Right kidney (tissue), 1 donor: Measurements from ENCODE around the gene AKR1C4.
"Not testable (repeated sequence)": the region's sequence is repeated elsewhere in the genome, so short reads cannot be mapped to it uniquely, and the experiment has no call there.

ENCODE experiments used
- DNase-seq: peaks from one replicate; pipeline ENCODE4 v3.0.0-alpha.2; 2016

AKR1C4 gene

GRCh38 chr10:5206799-5207198, 10.2 kb downstream of the AKR1C4 start:
- DNase-seq, result no peak

DNA sequence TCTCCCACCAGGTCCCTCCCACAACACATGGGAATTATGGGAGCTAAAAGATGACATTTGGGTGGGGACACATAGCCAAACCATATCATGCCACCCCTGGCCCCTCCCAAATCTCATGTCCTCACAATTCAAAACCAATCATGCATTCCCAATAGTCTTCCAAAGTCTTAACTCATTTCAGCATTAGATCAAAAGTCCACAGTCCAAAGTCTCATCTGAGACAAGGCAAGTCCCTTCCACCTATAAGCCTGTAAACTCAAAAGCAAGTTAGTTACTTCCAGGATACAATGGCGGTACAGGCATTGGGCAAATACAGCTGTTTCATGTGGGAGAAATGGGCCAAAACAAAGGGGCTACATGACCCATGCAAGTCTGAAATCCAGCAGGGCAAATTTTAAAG, 13.1 kb downstream of the AKR1C4 start:
- DNase-seq, result not testable (repeated sequence)

- DNase-seq, result not testable (repeated sequence)
Measured at GRCh38 chr10:5210261-5210660, 13.6 kb downstream of the AKR1C4 start.

GRCh38 chr10:5211696-5212536, 15.3 kb downstream of the AKR1C4 start:
- no peak for DNase-seq

DNA sequence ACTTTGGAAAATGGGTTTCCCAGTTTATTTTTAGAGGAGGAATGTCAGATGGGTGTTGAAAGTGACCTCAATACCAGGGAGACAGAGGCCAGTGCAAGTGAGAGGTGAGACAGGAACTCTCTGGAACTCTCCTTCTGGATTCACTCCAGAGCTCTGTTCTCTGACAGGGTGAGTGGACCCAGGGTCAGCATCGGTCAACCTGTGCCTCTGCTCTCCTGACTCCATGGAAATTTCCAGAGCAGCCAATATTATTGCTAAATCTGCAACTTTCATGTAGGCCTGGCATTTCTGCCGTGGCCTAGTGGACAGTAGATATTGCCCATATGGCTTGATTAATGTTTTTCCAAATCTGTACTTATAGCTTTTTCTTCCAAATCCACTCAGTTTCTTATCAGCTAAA, 20.2 kb downstream of the AKR1C4 start:
- DNase-seq, result no peak

- DNase-seq, result no peak
Measured at GRCh38 chr10:5219262-5219661, 22.6 kb downstream of the AKR1C4 start.

DNA sequence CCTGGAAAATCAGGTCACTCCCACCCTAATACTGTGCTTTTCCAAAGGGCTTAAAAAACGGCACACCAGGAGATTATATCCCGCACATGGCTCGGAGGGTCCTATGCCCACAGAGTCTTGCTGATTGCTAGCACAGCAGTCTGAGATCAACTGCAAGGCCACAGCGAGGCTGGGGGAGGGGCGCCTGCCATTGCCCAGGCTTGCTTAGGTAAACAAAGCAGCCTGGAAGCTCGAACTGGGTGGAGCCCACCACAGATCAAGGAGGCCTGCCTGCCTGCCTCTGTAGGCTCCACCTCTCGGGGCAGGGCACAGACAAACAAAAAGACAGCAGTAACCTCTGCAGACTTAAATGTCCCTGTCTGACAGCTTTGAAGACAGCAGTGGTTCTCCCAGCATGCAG, 26.3 kb downstream of the AKR1C4 start:
- DNase-seq, result not testable (repeated sequence)

GRCh38 chr10:5229019-5229418, 32.4 kb downstream of the AKR1C4 start:
- DNase-seq, result no peak

GRCh38 chr10:5233324-5233723, 36.7 kb downstream of the AKR1C4 start:
- no peak for DNase-seq

GRCh38 chr10:5234106-5234860, 37.6 kb downstream of the AKR1C4 start:
- DNase-seq, result no peak

DNA sequence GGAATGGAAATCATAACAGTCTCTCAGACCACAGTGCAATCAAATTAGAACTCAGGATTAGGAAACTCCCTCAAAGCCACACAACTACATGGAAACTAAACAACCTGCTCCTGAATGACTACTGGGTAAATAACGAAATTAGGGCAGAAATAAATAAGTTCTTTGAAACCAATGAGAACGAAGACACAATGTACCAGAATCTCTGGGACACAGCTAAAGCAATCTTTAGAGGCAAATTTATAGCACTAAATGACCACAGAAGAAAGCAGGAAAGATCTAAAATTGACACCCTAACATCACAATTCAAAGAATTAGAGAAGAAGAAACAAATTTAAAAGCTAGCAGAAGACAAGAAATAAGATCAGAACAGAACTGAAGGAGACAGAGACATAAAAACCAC, 40.9 kb downstream of the AKR1C4 start:
- not testable (repeated sequence) for DNase-seq

DNA sequence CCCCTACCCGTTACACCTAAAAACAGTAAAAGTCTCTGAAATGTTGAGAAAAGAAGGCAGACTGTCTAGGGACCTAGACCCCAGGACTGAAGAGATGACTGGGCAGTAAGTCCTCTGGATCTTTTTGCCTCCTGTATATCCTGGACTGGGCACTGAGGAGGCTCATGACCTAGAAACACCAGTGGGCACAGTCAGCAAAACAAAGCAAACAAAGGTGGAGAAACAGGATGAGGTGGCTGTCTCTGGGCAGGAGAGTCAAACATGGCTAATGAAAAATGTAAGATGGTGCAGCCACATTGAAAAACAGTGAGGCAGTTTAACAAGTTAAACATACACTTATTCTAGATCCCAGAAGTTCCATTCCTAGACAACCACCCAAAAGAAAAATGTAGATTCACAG, 45.9 kb downstream of the AKR1C4 start:
- no peak for DNase-seq

DNA sequence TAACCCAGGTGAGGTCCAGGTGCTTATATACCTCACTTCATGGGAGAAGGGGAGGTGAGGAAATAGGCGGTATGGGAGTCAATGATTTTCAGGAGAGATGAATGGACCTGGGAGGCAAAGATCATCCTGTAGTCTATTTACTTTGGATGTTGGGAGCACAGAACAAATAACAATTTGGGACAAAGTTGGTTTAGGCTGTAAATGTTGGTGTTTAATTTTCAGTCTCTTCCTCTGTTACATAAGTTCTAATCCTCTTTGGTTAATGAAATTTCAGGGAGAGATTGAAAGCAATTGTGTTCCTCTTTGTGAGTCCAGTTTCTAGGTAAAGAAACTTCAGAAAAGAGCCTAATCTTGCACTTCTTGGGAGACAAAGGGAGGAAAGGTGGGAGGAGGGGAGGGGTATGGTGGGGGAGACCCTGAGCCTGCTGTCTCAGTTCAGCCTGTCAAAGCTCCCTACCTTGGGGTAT, 46.9 kb downstream of the AKR1C4 start:
- no peak for DNase-seq

DNA sequence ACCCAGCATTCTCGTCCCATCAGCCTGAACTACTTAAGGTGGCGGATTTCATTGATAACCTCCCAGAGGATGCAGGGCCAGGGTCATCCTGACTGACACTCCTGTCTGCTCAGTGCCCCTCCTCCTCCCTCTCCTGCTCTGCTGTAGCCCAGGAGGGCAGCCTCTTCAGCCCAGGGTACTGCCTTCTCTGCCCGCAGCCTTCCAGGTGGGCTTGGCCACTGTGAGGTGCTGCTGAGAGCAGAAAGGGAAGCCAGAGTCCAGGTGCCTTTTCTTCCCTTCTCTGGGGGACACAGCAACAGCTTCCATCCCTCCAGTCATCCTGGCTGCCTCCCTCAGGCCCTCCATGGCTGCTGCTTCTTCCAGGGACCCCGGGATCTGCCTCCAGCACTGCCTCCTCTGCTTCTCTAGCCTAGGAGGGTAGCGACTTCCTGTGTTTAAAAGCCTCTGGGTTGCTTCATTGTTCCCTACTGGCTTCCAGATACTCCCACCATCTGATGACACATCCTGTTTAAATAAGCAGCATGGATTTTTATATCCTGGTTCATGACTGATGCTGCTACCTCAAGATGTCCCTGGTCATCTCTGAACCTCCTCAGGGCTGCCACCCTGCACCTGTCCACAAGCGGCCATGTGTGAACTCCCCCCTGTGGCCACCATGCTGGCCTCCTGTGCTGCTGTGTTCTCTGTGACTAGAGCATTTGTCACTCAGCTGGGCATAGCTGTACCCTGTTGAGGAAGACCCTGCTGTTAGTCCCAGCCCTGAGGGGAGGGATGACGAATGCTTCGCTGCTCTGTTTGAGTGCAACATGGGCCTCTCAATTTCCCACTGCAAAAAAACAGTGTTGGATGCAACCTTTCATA, 55.8 kb downstream of the AKR1C4 start:
- peak; percentile 4 for DNase-seq

- no peak for DNase-seq
Measured at GRCh38 chr10:5254488-5254887, 57.9 kb downstream of the AKR1C4 start.

DNA sequence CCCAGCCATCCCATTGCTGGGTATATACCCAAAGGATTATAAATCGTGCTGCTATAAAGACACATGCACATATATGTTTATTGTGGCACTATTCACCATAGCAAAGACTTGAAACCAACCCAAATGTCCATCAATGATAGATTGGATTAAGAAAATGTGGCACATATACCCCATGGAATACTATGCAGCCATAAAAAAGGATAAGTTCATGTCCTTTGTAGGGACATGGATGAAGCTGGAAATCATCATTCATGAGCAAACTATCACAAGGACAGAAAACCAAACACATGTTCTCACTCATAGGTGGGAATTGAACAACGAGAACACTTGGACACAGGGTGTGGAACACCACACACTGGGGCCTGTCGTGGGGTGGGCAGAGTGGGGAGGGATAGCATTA, 61.1 kb downstream of the AKR1C4 start:
- not testable (repeated sequence) for DNase-seq

- DNase-seq, result no peak
Measured at GRCh38 chr10:5259132-5259951, 62.7 kb downstream of the AKR1C4 start.

GRCh38 chr10:5259952-5260578, 63.4 kb downstream of the AKR1C4 start:
- no peak for DNase-seq

DNA sequence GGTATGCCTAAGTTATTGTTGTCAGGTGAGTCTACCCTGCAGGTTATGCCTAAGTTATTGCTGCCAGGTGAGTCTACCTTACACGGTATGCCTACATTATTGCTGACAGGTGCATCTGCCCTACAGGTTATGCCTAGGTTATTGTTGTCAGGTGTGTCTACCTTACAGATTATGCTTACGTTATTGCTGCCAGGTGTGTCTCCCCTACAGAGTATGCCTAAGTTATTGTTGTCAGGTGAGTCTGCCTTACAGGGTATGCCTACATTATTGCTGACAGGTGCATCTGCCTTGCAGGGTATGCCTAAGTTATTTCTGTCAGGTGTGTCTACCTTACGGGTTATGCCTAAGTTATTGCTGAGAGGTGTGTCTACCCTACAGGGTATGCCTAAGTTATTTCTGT, 64.2 kb downstream of the AKR1C4 start:
- no peak for DNase-seq

DNA sequence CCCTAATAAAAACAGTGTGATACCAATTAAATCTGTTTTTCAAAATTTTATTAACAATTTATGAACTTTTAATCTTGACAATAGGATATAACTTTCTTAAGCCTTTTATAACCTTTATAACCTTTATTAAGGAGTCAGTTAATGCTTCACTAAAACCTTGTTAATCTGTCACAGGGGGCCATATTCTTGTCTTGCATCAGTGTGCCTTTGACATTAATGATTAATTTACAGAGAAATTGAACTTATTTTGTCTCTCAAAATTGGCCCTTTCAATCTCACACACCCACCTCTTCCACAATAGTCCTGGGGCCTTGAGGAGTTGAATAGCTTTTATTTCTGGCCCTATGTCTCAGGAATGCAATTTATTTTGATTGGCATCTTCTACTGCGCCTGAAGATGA, 68.5 kb downstream of the AKR1C4 start:
- no peak for DNase-seq

- no peak for DNase-seq
Measured at GRCh38 chr10:5266351-5266750, 69.7 kb downstream of the AKR1C4 start.
